ENCODE results near the gene SPAG7. TPM values are rescaled to one million over a fixed set of nuclear protein-coding genes. Genes with fewer than 3 reads are reported as not detected.

The SPAG7 gene
- total and polyA plus RNA-seq, 4 donors, result 18.6 to 66.3 (median 26.0) TPM

DNA sequence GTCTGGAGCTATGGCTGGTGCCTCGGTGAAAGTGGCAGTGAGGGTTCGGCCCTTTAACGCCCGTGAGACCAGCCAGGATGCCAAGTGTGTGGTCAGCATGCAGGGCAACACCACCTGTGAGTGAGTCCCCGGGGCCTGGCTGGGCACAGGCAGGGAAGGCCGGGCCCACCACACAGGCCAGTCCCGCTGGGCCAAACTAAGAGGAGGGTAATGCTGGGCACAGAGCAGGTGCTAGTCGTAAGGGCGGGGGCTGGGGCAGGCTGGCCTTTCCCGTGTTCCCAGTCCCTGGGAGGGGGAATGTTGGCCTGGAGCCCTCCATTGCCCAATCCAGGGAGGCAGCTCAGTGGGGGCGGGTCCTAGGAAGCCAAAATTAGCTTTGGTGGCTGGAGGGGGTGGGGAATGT lies 32.6 kb upstream of the SPAG7 start:
- Histone ChIP-seq H3K9me3 (ENCODE audit: control insufficient read depth in 4 of 4, low read length in 3 of 4) (no peaks in the 10 kb centered on the region), H3K4me1 (ENCODE audit: control insufficient read depth in 4 of 4, insufficient read depth in 4 of 4, low read length in 3 of 4) (peaks cover 5 to 34% (median 26%) of the 10 kb centered on the region in 4 donors), H3K27ac (ENCODE audit: low read depth in 1 of 2, low read length in 2 of 2) (peak overlapping the region; percentile 83 to 88), H3K4me3 (ENCODE audit: low read depth in 1 of 3, low read length in 3 of 3) (peak overlapping the region; percentile 77 to 88 (median 86)), H3K27me3 (ENCODE audit: control insufficient read depth in 4 of 4, insufficient read depth in 4 of 4, low read length in 3 of 4) (no peaks in the 10 kb centered on the region), H3K36me3 (ENCODE audit: control insufficient read depth in 4 of 4, insufficient read depth in 3 of 4, low read depth in 1 of 4, low read length in 3 of 4) (peaks cover 16 to 39% (median 32%) of the 10 kb centered on the region in 4 donors), H3K9ac (ENCODE audit: low read depth in 1 of 2, low read length in 2 of 2) (peak overlapping the region in 1 of 2 donors; percentile 70)
- TF ChIP-seq RAD21 (IDR thresholded peaks at IDR 0.05), result peak in 1 of 2 donors; percentile 16
- TF ChIP-seq HNF4A (conservative IDR thresholded peaks at IDR 0.05), result peak in 1 of 2 donors; percentile 43
- no peak for TF ChIP-seq TAF1 (conservative IDR thresholded peaks at IDR 0.05)
- TF ChIP-seq SP1 (IDR thresholded peaks at IDR 0.05), result peak; percentile 33
- WGBS, result 32% methylated on average over 11 of the region's 11 CpGs
- DNase-seq (ENCODE audit: low spot score), result no peak

DNA sequence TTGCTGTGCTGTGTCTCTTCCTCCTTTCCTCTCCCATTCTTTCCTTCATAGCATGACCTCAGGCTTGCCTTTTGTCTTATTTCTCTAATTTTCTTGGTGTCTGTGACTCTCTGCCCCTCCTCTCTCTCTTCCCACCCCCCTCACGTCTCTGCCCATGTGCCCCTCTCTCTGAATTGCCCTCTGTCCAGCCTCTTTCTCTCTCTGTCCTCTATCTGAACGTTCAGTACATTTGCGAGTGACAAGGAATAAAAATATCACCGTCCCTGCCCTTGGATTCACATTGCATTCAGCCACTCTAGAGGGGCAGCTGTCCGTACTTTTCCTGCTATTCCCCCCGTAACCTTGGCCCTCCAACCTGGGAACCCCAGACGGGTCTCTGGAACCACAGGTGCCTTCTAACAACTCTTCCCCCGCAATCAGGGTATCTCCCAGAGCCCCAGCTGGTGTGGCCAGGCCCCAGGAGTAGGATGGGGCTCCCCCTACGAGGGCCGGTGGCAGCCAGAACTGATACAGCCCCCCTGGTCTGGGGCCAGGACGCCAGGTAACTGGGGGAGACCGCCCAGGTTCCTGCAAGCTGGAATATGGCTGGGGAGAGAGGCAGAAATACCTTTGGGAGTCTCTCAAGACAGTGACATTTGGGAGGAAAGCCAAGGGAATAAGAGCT lies 31.9 kb upstream of the SPAG7 start:
- peaks cover 16 to 32% (median 25%) of the 10 kb centered on the region in 4 donors for H3K36me3 ChIP-seq (ENCODE audit: control insufficient read depth in 4 of 4, insufficient read depth in 3 of 4, low read depth in 1 of 4, low read length in 3 of 4)

DNA sequence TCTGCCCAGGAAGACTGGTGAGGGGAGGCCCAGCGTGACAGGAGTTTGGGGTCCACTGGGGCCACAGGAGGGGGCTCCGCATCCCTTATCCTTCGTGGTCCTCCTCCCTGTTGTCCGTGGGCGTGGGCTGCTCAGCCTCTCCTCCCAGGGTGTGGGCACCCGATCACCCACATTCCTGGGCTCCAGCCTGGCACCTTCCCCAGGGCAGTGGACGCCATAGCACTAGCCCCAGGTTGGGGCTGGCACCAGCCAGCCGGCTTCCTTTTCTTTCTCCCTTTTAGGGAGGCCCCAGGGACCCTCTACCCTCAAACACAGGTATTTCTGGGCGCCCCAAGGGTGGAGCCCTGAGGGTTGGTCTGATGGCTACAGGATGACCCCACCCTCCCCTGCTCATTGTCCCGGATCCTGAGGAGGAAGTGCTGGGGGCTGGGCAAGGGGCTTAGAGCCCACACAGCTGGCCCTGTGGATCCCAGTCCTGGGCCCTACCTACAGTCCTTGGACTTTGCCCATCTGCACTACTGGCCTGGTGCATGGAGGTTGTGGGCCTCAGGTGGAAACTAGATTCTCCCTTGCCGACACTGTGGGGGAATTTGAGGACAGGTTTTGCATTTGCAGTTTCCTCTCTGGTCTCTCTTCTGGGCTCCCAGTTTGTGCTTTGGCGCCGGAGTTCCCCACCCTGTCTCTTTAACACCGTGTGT lies 31.3 kb upstream of the SPAG7 start:
- H3K36me3 ChIP-seq (ENCODE audit: control insufficient read depth in 4 of 4, insufficient read depth in 3 of 4, low read depth in 1 of 4, low read length in 3 of 4), result peaks cover 14 to 25% (median 19%) of the 10 kb centered on the region in 4 donors
- WGBS, result 9% methylated on average over 14 of the region's 14 CpGs
- H3K9me3 ChIP-seq (ENCODE audit: control insufficient read depth in 4 of 4, low read length in 3 of 4), result no peaks in the 10 kb centered on the region
- no peak for DNase-seq (ENCODE audit: low spot score)
- H3K27me3 ChIP-seq (ENCODE audit: control insufficient read depth in 4 of 4, insufficient read depth in 4 of 4, low read length in 3 of 4), result no peaks in the 10 kb centered on the region
- H3K4me3 ChIP-seq (ENCODE audit: low read depth in 1 of 3, low read length in 3 of 3), result peak overlapping the region; percentile 77 to 88 (median 86)
- peak overlapping the region; percentile 70 to 73 for H3K9ac ChIP-seq (ENCODE audit: low read depth in 1 of 2, low read length in 2 of 2)
- peak overlapping the region; percentile 83 to 88 for H3K27ac ChIP-seq (ENCODE audit: low read depth in 1 of 2, low read length in 2 of 2)
- H3K4me1 ChIP-seq (ENCODE audit: control insufficient read depth in 4 of 4, insufficient read depth in 4 of 4, low read length in 3 of 4), result peaks cover 5 to 34% (median 26%) of the 10 kb centered on the region in 4 donors
- TF ChIP-seq GABPA (IDR thresholded peaks at IDR 0.05 in 1 of 2, conservative IDR thresholded peaks at IDR 0.05 in 1 of 2) (peak in 1 of 2 donors; percentile 31), FOXA2 (IDR thresholded peaks at IDR 0.05) (no peak), SP1 (IDR thresholded peaks at IDR 0.05) (peak; percentile 72), EGR1 (IDR thresholded peaks at IDR 0.05; ENCODE audit: low read depth in 2 of 2) (no peak), YY1 (IDR thresholded peaks at IDR 0.05) (peak; percentile 66), HNF4A (conservative IDR thresholded peaks at IDR 0.05) (peak; percentile 91 to 94), RAD21 (IDR thresholded peaks at IDR 0.05) (peak in 1 of 2 donors; percentile 41), NR2F2 (IDR thresholded peaks at IDR 0.05) (no peak), MAX (IDR thresholded peaks at IDR 0.05) (no peak)
- TF ChIP-seq, protein P1, sequence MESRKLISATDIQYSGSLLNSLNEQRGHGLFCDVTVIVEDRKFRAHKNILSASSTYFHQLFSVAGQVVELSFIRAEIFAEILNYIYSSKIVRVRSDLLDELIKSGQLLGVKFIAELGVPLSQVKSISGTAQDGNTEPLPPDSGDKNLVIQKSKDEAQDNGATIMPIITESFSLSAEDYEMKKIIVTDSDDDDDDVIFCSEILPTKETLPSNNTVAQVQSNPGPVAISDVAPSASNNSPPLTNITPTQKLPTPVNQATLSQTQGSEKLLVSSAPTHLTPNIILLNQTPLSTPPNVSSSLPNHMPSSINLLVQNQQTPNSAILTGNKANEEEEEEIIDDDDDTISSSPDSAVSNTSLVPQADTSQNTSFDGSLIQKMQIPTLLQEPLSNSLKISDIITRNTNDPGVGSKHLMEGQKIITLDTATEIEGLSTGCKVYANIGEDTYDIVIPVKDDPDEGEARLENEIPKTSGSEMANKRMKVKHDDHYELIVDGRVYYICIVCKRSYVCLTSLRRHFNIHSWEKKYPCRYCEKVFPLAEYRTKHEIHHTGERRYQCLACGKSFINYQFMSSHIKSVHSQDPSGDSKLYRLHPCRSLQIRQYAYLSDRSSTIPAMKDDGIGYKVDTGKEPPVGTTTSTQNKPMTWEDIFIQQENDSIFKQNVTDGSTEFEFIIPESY (IDR thresholded peaks at IDR 0.05), result no peak
- TF ChIP-seq, protein P2, sequence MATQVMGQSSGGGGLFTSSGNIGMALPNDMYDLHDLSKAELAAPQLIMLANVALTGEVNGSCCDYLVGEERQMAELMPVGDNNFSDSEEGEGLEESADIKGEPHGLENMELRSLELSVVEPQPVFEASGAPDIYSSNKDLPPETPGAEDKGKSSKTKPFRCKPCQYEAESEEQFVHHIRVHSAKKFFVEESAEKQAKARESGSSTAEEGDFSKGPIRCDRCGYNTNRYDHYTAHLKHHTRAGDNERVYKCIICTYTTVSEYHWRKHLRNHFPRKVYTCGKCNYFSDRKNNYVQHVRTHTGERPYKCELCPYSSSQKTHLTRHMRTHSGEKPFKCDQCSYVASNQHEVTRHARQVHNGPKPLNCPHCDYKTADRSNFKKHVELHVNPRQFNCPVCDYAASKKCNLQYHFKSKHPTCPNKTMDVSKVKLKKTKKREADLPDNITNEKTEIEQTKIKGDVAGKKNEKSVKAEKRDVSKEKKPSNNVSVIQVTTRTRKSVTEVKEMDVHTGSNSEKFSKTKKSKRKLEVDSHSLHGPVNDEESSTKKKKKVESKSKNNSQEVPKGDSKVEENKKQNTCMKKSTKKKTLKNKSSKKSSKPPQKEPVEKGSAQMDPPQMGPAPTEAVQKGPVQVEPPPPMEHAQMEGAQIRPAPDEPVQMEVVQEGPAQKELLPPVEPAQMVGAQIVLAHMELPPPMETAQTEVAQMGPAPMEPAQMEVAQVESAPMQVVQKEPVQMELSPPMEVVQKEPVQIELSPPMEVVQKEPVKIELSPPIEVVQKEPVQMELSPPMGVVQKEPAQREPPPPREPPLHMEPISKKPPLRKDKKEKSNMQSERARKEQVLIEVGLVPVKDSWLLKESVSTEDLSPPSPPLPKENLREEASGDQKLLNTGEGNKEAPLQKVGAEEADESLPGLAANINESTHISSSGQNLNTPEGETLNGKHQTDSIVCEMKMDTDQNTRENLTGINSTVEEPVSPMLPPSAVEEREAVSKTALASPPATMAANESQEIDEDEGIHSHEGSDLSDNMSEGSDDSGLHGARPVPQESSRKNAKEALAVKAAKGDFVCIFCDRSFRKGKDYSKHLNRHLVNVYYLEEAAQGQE (IDR thresholded peaks at IDR 0.05), result peak; percentile 40

More for the DNA sequence above, 31.9 kb upstream of the SPAG7 start:
- Histone ChIP-seq H3K9ac (ENCODE audit: low read depth in 1 of 2, low read length in 2 of 2) (peak overlapping the region; percentile 69 to 70), H3K27me3 (ENCODE audit: control insufficient read depth in 4 of 4, insufficient read depth in 4 of 4, low read length in 3 of 4) (no peaks in the 10 kb centered on the region), H3K27ac (ENCODE audit: low read depth in 1 of 2, low read length in 2 of 2) (peak overlapping the region; percentile 83 to 88), H3K4me3 (ENCODE audit: low read depth in 1 of 3, low read length in 3 of 3) (peak overlapping the region; percentile 77 to 88 (median 86)), H3K9me3 (ENCODE audit: control insufficient read depth in 4 of 4, low read length in 3 of 4) (no peaks in the 10 kb centered on the region), H3K4me1 (ENCODE audit: control insufficient read depth in 4 of 4, insufficient read depth in 4 of 4, low read length in 3 of 4) (peaks cover 5 to 34% (median 26%) of the 10 kb centered on the region in 4 donors)
- 61% methylated on average over 12 of the region's 12 CpGs for WGBS
- TF ChIP-seq, protein P2 (IDR thresholded peaks at IDR 0.05), result peak; percentile 1
- TF ChIP-seq RXRA (IDR thresholded peaks at IDR 0.05) (no peak), EGR1 (IDR thresholded peaks at IDR 0.05; ENCODE audit: low read depth in 2 of 2) (no peak), FOXA1 (IDR thresholded peaks at IDR 0.05) (no peak), FOXA2 (IDR thresholded peaks at IDR 0.05) (no peak)
- DNase-seq (ENCODE audit: low spot score), result no peak
